ES-I3 (cell line): ENCODE results near the gene DYSF.

Source experiments
- H3K36me3 ChIP-seq: 2 replicates; pipeline ENCODE4 v1.6.1; 2013; ENCODE audit warnings: mild to moderate bottlenecking, low read length, control low read depth, moderate library complexity; ENCODE audit not compliant: insufficient read depth
- H3K4me1 ChIP-seq: 2 replicates; pipeline ENCODE4 v1.6.1; 2013; ENCODE audit warnings: mild to moderate bottlenecking, control low read depth, low read length; ENCODE audit not compliant: insufficient read depth
- H3K9ac ChIP-seq: 2 replicates; pipeline ENCODE4 v1.6.1; 2013; ENCODE audit warnings: low read depth, mild to moderate bottlenecking, low read length, moderate library complexity
- H3K9me3 ChIP-seq: 2 replicates; pipeline ENCODE4 v1.6.1; 2013; ENCODE audit warnings: mild to moderate bottlenecking, low read length, moderate library complexity; ENCODE audit not compliant: control insufficient read depth, insufficient read depth

Gene DYSF

GRCh38 chr2:71530641-71531332 is 77.4 kb downstream of the DYSF start:
- Histone ChIP-seq H3K9me3 (no peaks in the 10 kb centered on the region), H3K4me1 (peaks cover 18% of the 10 kb centered on the region), H3K36me3 (no peaks in the 10 kb centered on the region), H3K9ac (no peak overlapping the region; the same call in 1 of the 2 replicates)

DNA sequence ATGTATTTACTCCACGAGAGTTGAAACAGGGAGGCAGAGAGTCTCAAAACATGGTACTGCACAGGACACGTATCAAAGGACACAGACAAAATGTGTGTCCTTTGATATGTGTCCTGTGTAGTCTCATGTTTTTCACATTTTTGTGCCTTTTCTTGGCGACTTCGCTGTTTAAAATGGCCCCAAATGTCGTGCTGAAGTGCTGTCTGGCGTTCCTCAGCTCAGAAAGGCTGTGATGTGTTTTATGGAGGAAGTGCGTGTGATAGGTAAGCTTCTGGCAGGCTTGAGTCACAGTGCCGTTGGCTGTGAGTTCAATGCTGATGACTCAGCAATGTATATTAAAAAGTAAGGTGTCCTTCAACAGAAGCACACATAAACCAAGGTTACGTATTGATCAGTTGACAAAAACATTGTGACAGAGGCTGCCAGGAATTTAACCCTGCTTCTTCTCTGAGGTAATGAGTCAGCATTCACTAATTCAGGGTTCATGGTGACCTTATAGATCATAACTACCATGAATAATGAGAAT is 78.2 kb downstream of the DYSF start:
- H3K9me3 ChIP-seq: no peaks in the 10 kb centered on the region
- H3K9ac ChIP-seq: no peak overlapping the region
- peaks cover 15% of the 10 kb centered on the region for H3K4me1 ChIP-seq
- no peaks in the 10 kb centered on the region for H3K36me3 ChIP-seq

- H3K9me3 ChIP-seq: no peaks in the 10 kb centered on the region
- H3K36me3 ChIP-seq: no peaks in the 10 kb centered on the region
- H3K4me1 ChIP-seq: peaks cover 8% of the 10 kb centered on the region
- H3K9ac ChIP-seq: no peak overlapping the region
These were observed 79.0 kb downstream of the DYSF start for GRCh38 chr2:71532327-71532726.

DNA sequence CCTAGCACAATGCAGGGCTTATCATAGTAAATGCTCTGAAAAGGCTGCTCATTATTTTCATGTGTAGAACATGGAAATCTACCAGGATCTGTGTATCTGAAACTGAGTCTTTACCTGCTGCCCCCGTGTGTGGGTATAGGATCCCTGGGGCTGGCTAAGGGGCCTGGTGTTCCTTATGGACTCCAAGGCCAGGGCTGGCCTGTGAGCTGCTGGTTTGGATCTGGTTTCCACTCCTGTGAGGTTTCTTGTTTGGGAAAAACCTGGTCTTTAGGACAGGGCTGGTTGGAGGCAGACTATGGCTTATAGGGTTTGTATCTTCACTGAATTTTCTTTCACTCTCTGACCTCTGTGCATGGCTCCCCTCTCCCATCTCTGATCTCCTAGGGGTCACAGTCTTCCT is 80.8 kb downstream of the DYSF start:
- no peaks in the 10 kb centered on the region for H3K9me3 ChIP-seq
- no peak overlapping the region for H3K9ac ChIP-seq
- H3K36me3 ChIP-seq: no peaks in the 10 kb centered on the region
- H3K4me1 ChIP-seq: no peaks in the 10 kb centered on the region; the same call in 1 of the 2 replicates

DNA sequence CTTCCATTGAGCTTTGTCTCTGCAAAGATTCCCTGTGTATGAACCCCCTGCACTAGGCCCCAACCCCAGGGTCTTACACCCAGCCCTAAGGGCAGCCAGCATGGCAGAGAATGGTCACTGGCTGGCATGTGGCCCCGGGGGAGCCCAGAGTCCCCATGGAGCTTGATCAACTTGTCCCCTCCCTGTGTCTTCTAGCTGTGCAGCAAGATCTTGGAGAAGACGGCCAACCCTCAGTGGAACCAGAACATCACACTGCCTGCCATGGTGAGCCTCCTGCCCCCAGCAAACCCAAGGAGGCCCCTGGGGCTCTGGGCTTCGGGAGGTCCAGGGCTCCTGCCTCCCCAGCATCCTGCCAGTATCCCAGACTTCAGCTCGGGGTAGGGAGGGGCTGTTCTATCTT is 81.5 kb downstream of the DYSF start:
- Histone ChIP-seq H3K36me3 (no peaks in the 10 kb centered on the region), H3K9ac (no peak overlapping the region), H3K4me1 (no peaks in the 10 kb centered on the region; the same call in 1 of the 2 replicates), H3K9me3 (no peaks in the 10 kb centered on the region)

DNA sequence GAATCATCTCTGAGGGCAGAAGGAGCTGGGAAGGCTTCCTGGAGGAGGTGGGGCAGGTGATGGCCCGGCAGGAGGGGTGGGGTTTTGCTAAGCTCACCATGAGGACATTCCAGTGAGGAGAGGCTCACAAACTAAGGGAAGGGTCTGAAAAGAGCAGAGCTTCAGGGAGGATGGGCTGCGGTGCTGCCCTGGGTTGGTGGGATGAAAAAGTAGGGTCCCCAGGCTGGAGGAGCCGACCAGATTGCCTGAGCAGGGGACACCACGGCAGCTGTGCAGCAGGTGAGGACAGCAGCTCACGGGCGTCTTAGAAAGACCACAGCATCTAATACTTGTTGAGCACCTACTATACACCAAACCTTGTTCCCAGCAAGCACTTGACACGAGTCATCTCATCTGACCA is 82.2 kb downstream of the DYSF start:
- Histone ChIP-seq H3K4me1 (no peaks in the 10 kb centered on the region; the same call in 1 of the 2 replicates), H3K9me3 (no peaks in the 10 kb centered on the region), H3K9ac (no peak overlapping the region), H3K36me3 (no peaks in the 10 kb centered on the region)

DNA sequence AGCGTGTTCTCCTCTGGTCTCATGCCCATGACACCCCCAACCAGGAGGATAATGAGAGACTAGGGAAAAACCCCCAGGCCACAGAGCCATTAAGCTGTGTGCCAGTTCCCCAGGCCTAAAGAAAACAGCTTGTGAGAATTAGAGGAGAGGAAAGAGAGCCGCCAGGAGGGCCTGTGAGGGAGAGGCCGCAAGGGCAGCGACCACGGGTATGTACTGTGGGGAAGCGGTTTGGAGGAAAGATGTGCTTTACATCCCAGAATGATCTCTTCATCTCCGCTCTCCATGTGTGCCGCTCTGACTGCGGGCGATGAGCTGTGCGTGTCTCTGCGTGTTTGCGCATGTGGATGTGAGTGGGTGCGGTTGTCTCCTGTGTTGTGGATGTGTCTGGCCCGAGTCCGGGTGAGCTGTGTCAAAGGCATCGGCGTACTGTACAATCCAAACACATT is 82.9 kb downstream of the DYSF start:
- H3K36me3 ChIP-seq: no peaks in the 10 kb centered on the region
- H3K4me1 ChIP-seq: no peaks in the 10 kb centered on the region; the same call in 1 of the 2 replicates
- peaks cover 2% of the 10 kb centered on the region; the same call in 1 of the 2 replicates for H3K9me3 ChIP-seq
- no peak overlapping the region for H3K9ac ChIP-seq

DNA sequence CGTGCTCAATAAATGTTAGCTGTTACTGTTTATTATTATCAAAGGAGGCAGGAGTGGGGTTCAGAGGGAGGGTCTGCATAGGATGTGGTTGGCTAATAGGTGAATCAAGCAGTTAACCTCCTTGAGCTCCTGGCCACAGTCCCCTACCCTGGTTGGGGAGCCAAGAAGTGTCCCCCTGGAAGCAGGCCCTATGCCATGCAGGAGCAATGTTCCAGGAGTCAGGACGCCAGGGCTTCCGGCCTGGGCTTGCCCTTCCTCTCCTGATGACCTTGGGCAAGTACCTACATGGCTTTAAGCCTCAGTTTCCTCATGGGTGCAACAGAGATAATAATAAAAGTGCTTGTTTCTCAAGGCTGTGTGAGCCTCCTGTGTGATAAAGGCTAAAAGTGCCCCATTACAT is 84.9 kb downstream of the DYSF start:
- H3K9ac ChIP-seq: no peak overlapping the region
- H3K4me1 ChIP-seq: no peaks in the 10 kb centered on the region

DNA sequence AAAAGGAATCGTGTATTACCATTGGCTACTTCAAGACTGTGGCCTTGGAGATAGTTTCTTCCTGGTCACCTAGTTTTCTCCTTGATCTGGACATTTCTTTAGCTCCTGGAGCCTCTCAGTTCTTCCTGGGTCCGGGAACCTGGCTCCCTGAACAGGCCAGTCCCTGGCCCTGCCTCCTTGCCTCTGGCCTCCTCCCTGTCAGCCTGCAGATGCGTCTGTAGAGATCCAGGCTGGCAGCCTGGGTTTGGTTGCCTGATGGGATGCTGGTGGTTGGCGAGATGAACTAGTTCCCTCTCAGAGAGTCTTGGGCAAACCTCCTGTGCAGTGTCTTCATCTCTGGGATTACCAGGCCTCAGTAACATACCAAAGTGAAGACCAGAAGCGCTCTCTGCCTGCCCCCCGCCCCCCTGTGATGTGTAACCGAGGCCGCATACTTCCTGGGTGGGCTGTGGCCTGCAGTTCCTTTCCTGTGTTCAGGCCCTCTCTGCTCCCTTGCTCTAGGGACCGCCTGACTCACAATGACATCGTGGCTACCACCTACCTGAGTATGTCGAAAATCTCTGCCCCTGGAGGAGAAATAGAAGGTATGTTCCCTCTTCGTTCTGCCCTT is 85.4 kb downstream of the DYSF start:
- peaks cover 2% of the 10 kb centered on the region; the same call in 1 of the 2 replicates for H3K9me3 ChIP-seq
- H3K36me3 ChIP-seq: no peaks in the 10 kb centered on the region
- H3K9ac ChIP-seq: no peak overlapping the region
- no peaks in the 10 kb centered on the region for H3K4me1 ChIP-seq

More for the DNA sequence above, 84.9 kb downstream of the DYSF start:
- no peaks in the 10 kb centered on the region for H3K36me3 ChIP-seq
- H3K9me3 ChIP-seq: peaks cover 2% of the 10 kb centered on the region; the same call in 1 of the 2 replicates

DNA sequence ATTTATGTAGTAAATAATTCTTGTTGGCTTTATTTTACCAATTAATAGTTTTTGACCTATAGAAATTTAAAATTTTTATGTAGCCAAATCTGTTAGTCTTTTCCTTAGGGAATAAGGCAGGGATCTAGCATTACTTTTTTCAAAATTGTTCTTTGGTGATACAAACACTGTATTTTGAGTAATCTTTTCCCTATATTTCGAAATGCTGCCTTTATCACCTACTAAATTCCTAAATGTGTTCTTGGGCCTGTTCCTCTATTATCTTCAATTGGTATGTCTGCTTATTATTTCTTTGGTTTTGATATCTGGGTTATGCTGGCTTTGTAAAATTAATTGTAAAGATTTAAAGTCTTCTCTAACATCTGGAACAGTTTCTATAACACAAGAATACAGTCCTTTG is 87.5 kb downstream of the DYSF start:
- Histone ChIP-seq H3K9ac (no peak overlapping the region), H3K36me3 (no peaks in the 10 kb centered on the region), H3K9me3 (peaks cover 2% of the 10 kb centered on the region; the same call in 1 of the 2 replicates), H3K4me1 (no peaks in the 10 kb centered on the region)

GRCh38 chr2:71544919-71545571 is 91.7 kb downstream of the DYSF start:
- Histone ChIP-seq H3K9me3 (peaks cover 2% of the 10 kb centered on the region; the same call in 1 of the 2 replicates), H3K36me3 (no peaks in the 10 kb centered on the region), H3K4me1 (no peaks in the 10 kb centered on the region), H3K9ac (no peak overlapping the region)

DNA sequence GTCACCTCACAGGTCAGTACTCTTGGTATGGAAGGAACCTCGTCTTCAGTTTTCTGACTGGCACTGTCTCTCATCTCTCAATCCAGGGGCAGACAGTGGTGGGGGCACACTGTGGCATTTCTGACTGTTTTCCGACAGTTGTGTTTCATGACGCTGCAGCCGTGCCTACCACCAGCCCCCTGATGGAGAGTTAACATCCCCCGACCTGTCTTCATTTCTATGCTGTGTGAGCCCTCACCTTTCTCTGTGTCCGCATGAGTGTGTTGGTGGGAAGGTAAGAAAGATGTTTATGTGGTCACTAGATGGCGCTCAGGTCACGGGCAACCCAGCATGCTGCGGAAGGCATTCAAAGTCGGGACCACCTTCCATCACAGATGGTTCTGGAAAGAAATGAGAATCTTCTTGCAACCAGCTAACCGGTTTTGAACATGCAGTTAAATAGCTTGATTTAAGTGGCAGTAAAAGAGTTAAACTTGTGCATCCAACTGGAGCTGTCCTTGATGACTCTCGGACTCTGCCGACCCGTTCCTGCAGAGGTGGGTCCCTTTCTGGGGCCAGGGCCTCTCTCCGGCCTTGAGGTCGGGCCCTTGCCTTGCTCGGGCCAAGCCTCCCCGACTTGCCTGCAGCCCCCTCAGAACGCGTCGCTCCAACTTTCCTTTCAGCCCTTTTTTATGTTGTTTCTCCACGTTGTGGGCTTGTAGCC is 92.4 kb downstream of the DYSF start:
- H3K9ac ChIP-seq: no peak overlapping the region
- H3K9me3 ChIP-seq: peaks cover 2% of the 10 kb centered on the region; the same call in 1 of the 2 replicates
- no peaks in the 10 kb centered on the region for H3K36me3 ChIP-seq
- H3K4me1 ChIP-seq: no peaks in the 10 kb centered on the region

DNA sequence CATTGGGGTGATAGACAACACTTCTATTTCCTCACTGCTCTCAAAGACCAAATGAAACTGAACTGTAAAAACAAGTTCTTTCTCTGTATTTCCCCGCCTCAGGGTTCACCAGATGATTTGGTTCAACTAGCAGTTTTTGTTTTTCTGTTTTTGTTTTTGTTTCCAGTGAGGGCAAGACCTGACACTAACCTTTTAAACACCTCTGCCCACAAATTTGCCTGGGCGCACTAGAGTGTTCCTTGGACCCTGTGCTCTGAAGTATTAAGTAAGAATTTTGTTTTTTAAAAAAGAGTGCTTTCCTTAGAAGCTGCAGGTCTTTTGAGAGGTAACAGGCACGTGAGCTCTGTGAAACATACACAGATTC is 92.9 kb downstream of the DYSF start:
- Histone ChIP-seq H3K9ac (no peak overlapping the region), H3K4me1 (no peaks in the 10 kb centered on the region), H3K9me3 (no peaks in the 10 kb centered on the region; the same call in 1 of the 2 replicates), H3K36me3 (no peaks in the 10 kb centered on the region)

DNA sequence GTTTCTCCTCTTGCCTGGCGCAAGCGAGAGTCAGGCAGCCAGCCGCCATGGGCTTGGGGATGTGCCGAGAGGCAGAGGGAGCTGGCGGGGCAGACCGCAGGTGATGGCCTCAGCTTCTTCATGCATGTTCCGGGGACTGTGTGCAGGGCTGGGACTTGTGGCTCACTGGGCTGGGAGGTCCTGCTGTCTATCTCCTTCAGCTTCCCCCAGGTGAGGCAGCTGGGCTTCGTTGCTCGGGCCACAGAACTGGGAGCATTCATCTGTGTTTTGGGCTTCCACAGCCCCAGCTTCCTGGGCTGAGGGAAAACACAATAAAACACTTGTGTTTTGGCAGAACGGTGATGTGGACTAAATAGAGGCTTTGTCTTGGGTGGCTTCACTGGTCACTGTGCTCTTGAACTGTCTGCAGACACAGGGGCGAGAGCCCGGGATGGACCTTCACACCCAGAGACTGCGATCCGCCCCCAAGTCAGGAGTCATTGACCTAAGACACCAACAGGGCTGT is 93.5 kb downstream of the DYSF start:
- H3K36me3 ChIP-seq: no peaks in the 10 kb centered on the region
- H3K9ac ChIP-seq: no peak overlapping the region
- no peaks in the 10 kb centered on the region; the same call in 1 of the 2 replicates for H3K9me3 ChIP-seq
- no peaks in the 10 kb centered on the region for H3K4me1 ChIP-seq
